Calu3 (cell line): ENCODE results near the gene SNX25. TPM values are rescaled to one million over a fixed set of nuclear protein-coding genes. Genes with fewer than 3 reads are reported as not detected.

Experiments used
- BruUV-seq: library from RNA; stranded (reverse); fragments of 400-500 nt; replicated peaks from 2 replicates; lab custom pipeline; 2021; lab: Mats Ljungman, UMichigan
- CTCF ChIA-PET: fragments of 300-600 bp; sonication (Branson Sonifier 250); formaldehyde crosslinking; loops from one replicate; lab custom pipeline; 2022; ENCODE audit warnings: antibody characterized with exemption; lab: Charles Lee
- DNase-seq: peaks from one replicate; pipeline ENCODE4 v3.0.0; 2022
- H3K27ac Mint-ChIP-seq: one replicate; pipeline ENCODE4 v1.8.0; 2022; ENCODE audit warnings: mixed read lengths; ENCODE audit not compliant: unreplicated experiment
- H3K27me3 Mint-ChIP-seq: one replicate; pipeline ENCODE4 v1.8.0; 2022; ENCODE audit warnings: mixed read lengths; ENCODE audit not compliant: unreplicated experiment
- H3K36me3 Mint-ChIP-seq: one replicate; pipeline ENCODE4 v1.8.0; 2022; ENCODE audit warnings: mild to moderate bottlenecking, moderate library complexity, mixed read lengths; ENCODE audit not compliant: insufficient read depth, unreplicated experiment
- H3K4me1 Mint-ChIP-seq: one replicate; pipeline ENCODE4 v1.8.0; 2022; ENCODE audit warnings: mild to moderate bottlenecking, low read depth, mixed read lengths; ENCODE audit not compliant: unreplicated experiment
- H3K4me3 Mint-ChIP-seq: one replicate; pipeline ENCODE4 v1.8.0; 2022; ENCODE audit warnings: mild to moderate bottlenecking, low read depth, moderate library complexity, mixed read lengths; ENCODE audit not compliant: unreplicated experiment
- H3K9me3 Mint-ChIP-seq: one replicate; pipeline ENCODE4 v1.8.0; 2022; ENCODE audit warnings: low read depth, mixed read lengths; ENCODE audit not compliant: unreplicated experiment
- intact Hi-C: fragments of 100-400 bp; cut with micrococcal nuclease; formaldehyde crosslinking; loops from one replicate; pipeline ENCODE4 v1.10.0; 2022; ENCODE audit not compliant: unreplicated experiment
- total RNA-seq: library from RNA; stranded (reverse); gene quantifications from 2 replicates; pipeline ENCODE4 v1.2.3, GENCODE V29; 2022
- TF ChIP-seq, protein P1 (sequence below): fragments of 200-600 bp; IDR thresholded peaks from one replicate; pipeline ENCODE4 v1.8.0; 2022; ENCODE audit warnings: antibody characterized with exemption; ENCODE audit not compliant: unreplicated experiment

The SNX25 gene
- total RNA-seq, 1 experiment from 2014 or later, result 16.1 TPM

DNA sequence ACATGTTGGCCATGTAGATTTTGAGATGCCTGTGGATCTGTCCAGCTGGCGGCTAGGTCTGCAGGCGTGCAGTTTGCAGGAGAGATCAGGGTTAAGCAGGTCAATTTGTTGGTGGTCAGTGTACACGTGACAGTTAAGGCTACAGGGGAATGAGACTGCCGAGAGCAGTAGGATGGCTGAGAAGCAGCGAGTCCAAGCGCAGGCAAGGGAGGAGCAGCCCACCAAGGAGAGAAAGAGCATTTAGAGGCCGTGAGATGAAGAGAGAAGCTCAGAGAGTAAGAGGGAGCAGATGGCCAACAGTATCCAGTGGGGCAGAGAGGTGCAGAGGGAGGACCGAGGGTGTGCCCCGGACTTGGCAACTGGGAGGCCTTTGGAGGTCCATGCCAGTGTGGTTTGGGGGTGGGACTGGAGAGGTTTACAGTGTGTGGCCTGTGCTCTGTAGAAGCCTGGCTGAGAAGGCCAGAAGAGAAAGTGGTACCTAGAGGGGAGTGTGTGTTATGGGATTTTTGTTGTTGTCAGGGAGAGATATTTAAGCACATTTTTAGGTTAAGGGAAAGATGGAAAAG is 18.4 kb downstream of the SNX25 start:
- intact Hi-C loops, result no loop called here
- TF ChIP-seq, protein P1, sequence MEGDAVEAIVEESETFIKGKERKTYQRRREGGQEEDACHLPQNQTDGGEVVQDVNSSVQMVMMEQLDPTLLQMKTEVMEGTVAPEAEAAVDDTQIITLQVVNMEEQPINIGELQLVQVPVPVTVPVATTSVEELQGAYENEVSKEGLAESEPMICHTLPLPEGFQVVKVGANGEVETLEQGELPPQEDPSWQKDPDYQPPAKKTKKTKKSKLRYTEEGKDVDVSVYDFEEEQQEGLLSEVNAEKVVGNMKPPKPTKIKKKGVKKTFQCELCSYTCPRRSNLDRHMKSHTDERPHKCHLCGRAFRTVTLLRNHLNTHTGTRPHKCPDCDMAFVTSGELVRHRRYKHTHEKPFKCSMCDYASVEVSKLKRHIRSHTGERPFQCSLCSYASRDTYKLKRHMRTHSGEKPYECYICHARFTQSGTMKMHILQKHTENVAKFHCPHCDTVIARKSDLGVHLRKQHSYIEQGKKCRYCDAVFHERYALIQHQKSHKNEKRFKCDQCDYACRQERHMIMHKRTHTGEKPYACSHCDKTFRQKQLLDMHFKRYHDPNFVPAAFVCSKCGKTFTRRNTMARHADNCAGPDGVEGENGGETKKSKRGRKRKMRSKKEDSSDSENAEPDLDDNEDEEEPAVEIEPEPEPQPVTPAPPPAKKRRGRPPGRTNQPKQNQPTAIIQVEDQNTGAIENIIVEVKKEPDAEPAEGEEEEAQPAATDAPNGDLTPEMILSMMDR, result no peak
- Mint-ChIP-seq H3K27ac (no peak overlapping the region), H3K9me3 (no peaks in the 10 kb centered on the region), H3K27me3 (no peaks in the 10 kb centered on the region), H3K36me3 (no peaks in the 10 kb centered on the region), H3K4me3 (no peak overlapping the region), H3K4me1 (peaks cover 12% of the 10 kb centered on the region)
- BruUV-seq, result no TSS peak
- CTCF ChIA-PET, result interaction anchor here (0.7 to 1.3 kb wide), 2 partner anchors 169 to 198 kb away, joined by 3 read pairs; partner anchors contain the start of genes ANKRD37 and UFSP2
- DNase-seq, result no peak

DNA sequence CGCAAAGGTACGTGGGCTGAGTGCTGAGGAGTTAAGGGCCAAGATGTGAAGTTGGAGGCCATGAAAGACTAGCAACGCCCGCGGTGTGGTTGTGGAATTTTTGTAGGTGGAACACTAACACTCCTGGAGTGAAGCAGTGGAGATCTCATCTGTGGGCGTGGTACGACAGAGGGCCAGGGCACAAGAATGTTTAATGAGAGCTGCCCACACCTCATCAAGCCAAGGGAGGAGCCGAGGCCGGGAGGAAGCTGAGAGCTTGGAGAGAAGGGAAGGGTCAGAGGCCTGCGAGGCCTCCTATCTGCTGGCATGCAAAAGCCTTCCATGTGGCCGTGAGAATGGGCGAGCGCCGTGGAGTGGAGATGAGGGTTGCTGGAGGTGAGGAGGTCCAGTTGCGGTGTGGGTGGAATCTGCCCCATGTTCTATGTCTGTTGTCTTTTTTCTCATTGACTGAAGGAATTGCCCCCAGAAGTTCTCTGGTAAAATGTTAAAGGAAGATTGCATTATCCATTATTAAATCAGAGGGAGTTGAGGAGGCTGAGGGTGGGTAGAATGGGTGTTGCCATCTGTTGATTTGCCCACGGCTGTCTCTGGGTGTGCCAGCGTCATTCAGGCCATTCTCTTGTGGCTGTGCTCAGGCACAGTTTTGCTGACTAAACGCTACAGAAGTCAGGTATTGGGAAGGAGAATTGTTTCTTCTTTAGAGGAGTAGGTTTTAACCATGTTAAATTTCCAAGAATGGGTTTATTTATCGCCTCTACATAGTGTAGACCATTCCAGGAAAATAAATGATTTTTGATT is 19.8 kb downstream of the SNX25 start:
- TF ChIP-seq, protein P1, result no peak
- no peak for DNase-seq
- Mint-ChIP-seq H3K27me3 (no peaks in the 10 kb centered on the region), H3K4me1 (peaks cover 12% of the 10 kb centered on the region), H3K27ac (no peak overlapping the region), H3K36me3 (no peaks in the 10 kb centered on the region), H3K4me3 (no peak overlapping the region), H3K9me3 (no peaks in the 10 kb centered on the region)
- no TSS peak for BruUV-seq
- intact Hi-C loops, result no loop called here
- CTCF ChIA-PET, result interaction anchor here (0.6 kb wide), 1 partner anchor 645 kb away, joined by 3 read pairs; no protein-coding TSS in a partner anchor

DNA sequence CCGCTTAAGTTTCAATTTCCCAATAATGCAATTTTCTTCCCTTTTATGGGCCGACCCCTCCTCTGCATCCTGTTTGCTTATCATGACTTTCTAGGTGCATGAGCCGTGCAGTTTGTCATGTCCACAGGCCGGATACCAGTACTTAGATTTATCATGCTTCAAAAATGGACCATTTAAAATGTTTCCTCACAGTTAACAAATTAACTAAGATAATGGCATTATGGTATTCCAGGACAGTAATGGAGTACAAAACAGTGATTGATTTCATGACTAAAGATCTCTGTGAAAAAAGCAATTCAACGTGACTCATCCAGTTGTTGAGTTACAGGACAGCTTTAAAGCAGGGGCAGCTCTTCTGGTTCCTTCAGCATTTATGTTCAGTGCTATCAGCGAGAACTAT is 23.0 kb downstream of the SNX25 start:
- CTCF ChIA-PET, result interaction anchor here (0.7 kb wide), 1 partner anchor 31 kb away, joined by 5 read pairs; no protein-coding TSS in a partner anchor
- H3K27me3 Mint-ChIP-seq, result no peaks in the 10 kb centered on the region
- peak overlapping the region; percentile 75 for H3K27ac Mint-ChIP-seq
- H3K4me1 Mint-ChIP-seq, result peaks cover 21% of the 10 kb centered on the region
- H3K4me3 Mint-ChIP-seq, result peak overlapping the region; percentile 36
- no peaks in the 10 kb centered on the region for H3K9me3 Mint-ChIP-seq
- TF ChIP-seq, protein P1, result no peak
- intact Hi-C loops, result loop anchor here (5.0 kb wide), 1 partner anchor 75 kb away; no protein-coding TSS in a partner anchor
- peak; percentile 13 for DNase-seq
- no TSS peak for BruUV-seq
- no peaks in the 10 kb centered on the region for H3K36me3 Mint-ChIP-seq

DNA sequence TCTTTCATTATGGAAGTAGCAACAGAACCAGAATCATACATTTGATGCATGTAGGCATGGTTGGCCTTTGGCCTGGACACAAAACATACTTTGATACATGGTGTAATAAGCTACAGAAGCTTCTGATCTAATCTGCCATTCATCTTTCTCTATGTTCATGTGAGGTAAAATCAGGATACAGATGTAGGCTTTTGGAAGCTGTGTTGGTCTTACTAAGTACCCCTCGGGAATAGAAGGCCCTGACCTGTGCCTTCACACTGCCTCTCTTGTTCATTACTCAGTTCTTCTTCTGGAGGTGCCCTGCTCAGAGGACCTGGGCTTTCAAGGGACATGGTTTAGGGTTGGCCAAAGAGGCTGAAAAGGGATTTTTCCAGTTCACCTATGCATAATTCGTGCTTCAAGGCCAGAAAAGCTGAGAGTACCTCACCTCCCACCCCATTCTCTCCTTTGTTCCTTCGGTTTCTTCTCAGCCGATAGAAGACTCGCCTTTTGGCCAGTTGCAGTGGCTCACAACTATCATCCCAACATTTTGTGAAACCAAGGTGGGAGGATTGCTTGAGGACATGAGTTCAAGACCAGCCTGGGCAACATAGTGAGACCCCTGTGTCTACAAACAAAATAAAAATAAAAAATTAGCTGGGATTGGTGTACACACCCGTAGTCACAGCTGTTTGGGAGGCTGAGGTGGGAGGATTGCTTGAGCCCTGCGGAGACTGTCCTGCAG is 25.9 kb downstream of the SNX25 start:
- Mint-ChIP-seq H3K4me3 (no peak overlapping the region), H3K36me3 (no peaks in the 10 kb centered on the region), H3K4me1 (peaks cover 21% of the 10 kb centered on the region), H3K9me3 (no peaks in the 10 kb centered on the region), H3K27ac (no peak overlapping the region), H3K27me3 (no peaks in the 10 kb centered on the region)
- DNase-seq, result no peak
- CTCF ChIA-PET, result interaction anchor here (0.6 kb wide), 1 partner anchor 32 kb away, joined by 4 read pairs; no protein-coding TSS in a partner anchor
- TF ChIP-seq, protein P1, result no peak
- intact Hi-C loops, result no loop called here
- BruUV-seq, result no TSS peak
